ENCODE data around the gene TMTC3.

TMTC3 gene

GRCh38 chr12:88185279-88185678 is 43.2 kb downstream of the TMTC3 start:
- peak overlapping the region; percentile 78 for H3K27ac ChIP-seq
- no peak for TF ChIP-seq CTCF (conservative IDR thresholded peaks at IDR 0.05)

DNA sequence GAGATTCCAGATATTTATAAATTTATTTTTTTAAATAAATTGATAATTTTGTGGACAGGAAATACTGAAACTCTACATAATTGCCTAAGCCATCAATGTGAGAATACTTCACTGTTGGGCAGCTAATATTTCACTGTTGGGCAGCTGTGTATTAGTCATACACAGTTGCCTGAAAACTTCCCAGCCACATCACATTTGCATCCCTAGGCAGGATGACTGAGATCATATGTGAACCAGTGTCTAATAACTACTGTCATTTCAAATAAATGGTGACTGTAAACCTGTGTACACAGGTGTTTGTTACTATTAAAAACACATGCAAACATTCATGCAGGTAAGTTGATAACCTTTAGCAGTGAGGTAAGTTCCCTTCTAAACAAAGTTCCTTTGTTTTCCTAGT is 43.9 kb downstream of the TMTC3 start:
- H3K27ac ChIP-seq, result peak overlapping the region; percentile 78
- TF ChIP-seq CTCF (conservative IDR thresholded peaks at IDR 0.05), result no peak

DNA sequence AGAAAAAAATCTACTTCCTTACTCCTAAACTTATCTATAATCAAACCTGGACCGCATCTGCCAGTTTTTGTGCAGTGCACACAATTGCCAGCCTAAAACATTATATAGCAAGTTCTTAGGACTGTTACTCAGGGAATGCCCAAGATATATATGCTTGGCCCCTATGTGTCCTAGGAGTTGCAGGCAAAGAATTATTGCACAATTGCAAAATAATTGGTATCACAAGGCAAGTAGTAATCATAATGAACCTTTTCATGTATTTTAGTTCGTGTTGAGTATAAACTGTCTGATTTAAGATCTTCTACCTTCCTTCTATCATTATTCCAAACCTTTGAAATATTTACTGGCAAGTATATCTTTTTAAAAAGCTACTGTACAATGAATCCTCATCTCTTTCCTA is 45.5 kb downstream of the TMTC3 start:
- no peak for TF ChIP-seq CTCF (conservative IDR thresholded peaks at IDR 0.05)
- peak overlapping the region; percentile 78 for H3K27ac ChIP-seq

DNA sequence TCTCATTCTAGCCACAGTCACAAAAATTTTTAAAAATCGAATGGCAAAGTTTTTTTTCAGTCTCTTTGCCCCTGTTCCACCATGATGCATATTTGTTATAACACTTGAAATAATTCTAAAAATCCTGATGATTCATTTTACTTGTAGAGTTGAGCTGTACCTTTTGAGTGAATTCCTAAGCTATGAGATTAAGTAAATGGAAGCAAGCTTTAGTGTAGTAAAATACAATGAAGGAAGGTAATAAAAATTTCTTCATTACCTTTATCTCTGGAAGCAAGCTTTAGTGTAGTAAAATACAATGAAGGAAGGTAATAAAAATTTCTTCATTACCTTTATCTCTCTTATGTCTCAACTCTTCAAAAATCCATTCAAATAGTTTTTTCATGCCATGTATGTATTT is 46.1 kb downstream of the TMTC3 start:
- peak overlapping the region; percentile 78 for H3K27ac ChIP-seq
- no peak for TF ChIP-seq CTCF (conservative IDR thresholded peaks at IDR 0.05)

- no peak overlapping the region for H3K27ac ChIP-seq
- no peak for TF ChIP-seq CTCF (conservative IDR thresholded peaks at IDR 0.05)
These were observed 50.3 kb downstream of the TMTC3 start for GRCh38 chr12:88192426-88192825.

DNA sequence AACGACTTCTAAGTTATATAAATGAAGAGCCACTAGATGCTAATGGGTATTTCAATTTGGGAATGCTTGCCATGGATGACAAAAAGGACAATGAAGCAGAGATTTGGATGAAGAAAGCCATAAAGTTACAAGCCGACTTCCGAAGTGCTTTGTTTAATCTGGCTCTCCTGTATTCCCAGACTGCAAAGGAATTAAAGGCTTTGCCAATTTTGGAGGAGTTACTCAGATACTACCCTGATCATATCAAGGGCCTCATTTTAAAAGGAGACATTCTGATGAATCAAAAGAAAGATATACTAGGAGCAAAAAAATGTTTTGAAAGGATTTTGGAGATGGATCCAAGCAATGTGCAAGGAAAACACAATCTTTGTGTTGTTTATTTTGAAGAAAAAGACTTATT is 52.8 kb downstream of the TMTC3 start:
- no peak for TF ChIP-seq CTCF (conservative IDR thresholded peaks at IDR 0.05)
- H3K27ac ChIP-seq, result no peak overlapping the region

GRCh38 chr12:88200029-88200428 is 57.9 kb downstream of the TMTC3 start:
- H3K27ac ChIP-seq, result no peak overlapping the region
- no peak for TF ChIP-seq CTCF (conservative IDR thresholded peaks at IDR 0.05)

GRCh38 chr12:88202500-88202899 is 60.4 kb downstream of the TMTC3 start:
- H3K27ac ChIP-seq, result no peak overlapping the region
- no peak for TF ChIP-seq CTCF (conservative IDR thresholded peaks at IDR 0.05)

Data from VCaP (cell line).